Retina (tissue), 1 donor: ENCODE data around the gene EIF1AX.
"Not testable (repeated sequence)": the region's sequence is repeated elsewhere in the genome, so short reads cannot be mapped to it uniquely, and the experiment has no call there.

Experiments used
- DNase-seq: peaks from one replicate; pipeline ENCODE4 v3.0.0-alpha.2; 2016

EIF1AX gene

GRCh38 chrX:20141281-20142220, at the start of gene EIF1AX:
TSS of gene EIF1AX (minus strand) at chrX:20141838. CDS start at chrX:20141640, 198 bp downstream.
- peak; percentile 97 for DNase-seq

- DNase-seq, result no peak
Observed at GRCh38 chrX:20189171-20189570, 47.5 kb upstream of the EIF1AX start.

- no peak for DNase-seq
Observed at GRCh38 chrX:20181598-20182329, 40.1 kb upstream of the EIF1AX start.

- no peak for DNase-seq
Observed at GRCh38 chrX:20177093-20177492, 35.5 kb upstream of the EIF1AX start.

GRCh38 chrX:20173856-20174255, 32.2 kb upstream of the EIF1AX start:
- no peak for DNase-seq

GRCh38 chrX:20173313-20173712, 31.7 kb upstream of the EIF1AX start:
- no peak for DNase-seq

- no peak for DNase-seq
Observed at GRCh38 chrX:20171887-20172286, 30.2 kb upstream of the EIF1AX start.

- DNase-seq, result not testable (repeated sequence)
Observed at GRCh38 chrX:20162516-20162915, 20.9 kb upstream of the EIF1AX start.

GRCh38 chrX:20159797-20160385, 18.3 kb upstream of the EIF1AX start:
- DNase-seq, result no peak

GRCh38 chrX:20151689-20152088, 10.1 kb upstream of the EIF1AX start:
- DNase-seq, result no peak

- DNase-seq, result no peak
Observed at GRCh38 chrX:20149326-20149725, 7.7 kb upstream of the EIF1AX start.

GRCh38 chrX:20147561-20147960, 5.9 kb upstream of the EIF1AX start:
- no peak for DNase-seq

GRCh38 chrX:20144491-20144890, 2.9 kb upstream of the EIF1AX start:
- no peak for DNase-seq

GRCh38 chrX:20143561-20143960, 1.9 kb upstream of the EIF1AX start:
- no peak for DNase-seq

GRCh38 chrX:20143111-20143510, 1.5 kb upstream of the EIF1AX start:
- DNase-seq, result no peak

GRCh38 chrX:20140420-20140819, 1.2 kb downstream of the EIF1AX start:
- DNase-seq, result no peak

GRCh38 chrX:20139966-20140365, 1.7 kb downstream of the EIF1AX start:
- no peak for DNase-seq

GRCh38 chrX:20135944-20136343, 5.7 kb downstream of the EIF1AX start:
- no peak for DNase-seq

GRCh38 chrX:20132666-20133065, 9.0 kb downstream of the EIF1AX start:
- no peak for DNase-seq

GRCh38 chrX:20130357-20130756, 11.3 kb downstream of the EIF1AX start:
- DNase-seq, result no peak

- DNase-seq, result no peak
Observed at GRCh38 chrX:20129547-20129946, 12.1 kb downstream of the EIF1AX start.

- no peak for DNase-seq
Observed at GRCh38 chrX:20128670-20129069, 13.0 kb downstream of the EIF1AX start.

- DNase-seq, result not testable (repeated sequence)
Observed at GRCh38 chrX:20127440-20127839, 14.2 kb downstream of the EIF1AX start.

- DNase-seq, result not testable (repeated sequence)
Observed at GRCh38 chrX:20126833-20127232, 14.8 kb downstream of the EIF1AX start.
